ENCODE results near the gene IFFO2. TPM values are rescaled to one million over a fixed set of nuclear protein-coding genes. Genes with fewer than 3 reads are reported as not detected.

The IFFO2 gene
- total RNA-seq, 1 donor from 2014 or later, result 6.8 TPM

DNA sequence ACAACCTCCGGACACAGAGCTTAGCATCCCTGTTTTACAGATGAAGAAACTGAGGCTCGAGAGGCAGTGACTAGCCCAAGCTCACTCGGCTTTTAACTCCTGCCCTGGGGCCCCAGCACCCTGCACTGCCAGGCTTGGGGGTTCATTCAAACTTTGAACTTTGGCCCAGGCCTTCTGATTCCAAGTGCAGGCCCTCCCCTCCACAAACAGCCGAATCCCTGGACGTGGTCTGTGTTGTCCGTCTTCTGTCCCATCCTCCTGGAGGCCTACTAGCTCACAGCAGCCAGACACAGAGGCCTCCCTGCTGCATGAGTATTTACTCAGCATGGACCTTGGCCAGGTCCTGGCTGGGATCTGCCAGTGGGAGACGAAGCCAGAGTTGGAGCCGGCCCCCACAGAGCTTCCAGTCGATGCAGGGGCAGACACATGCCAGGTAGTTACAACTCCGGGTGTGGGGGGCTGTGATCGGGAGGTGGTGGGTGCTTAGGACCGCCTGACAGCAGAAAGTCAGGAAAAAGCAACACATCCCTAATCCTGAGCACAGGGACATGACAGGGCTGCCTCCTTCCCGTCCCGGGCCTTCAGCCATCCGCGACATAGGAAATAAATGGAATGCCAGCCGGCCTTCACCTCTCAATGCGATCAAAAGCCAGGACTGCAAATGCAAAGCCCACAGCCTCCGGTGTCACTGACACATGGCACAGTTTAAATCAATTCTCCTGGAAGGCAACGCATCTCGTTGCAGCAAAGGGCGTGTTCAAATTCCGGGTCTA, 7.4 kb downstream of the IFFO2 start:
- TF ChIP-seq, protein P1, sequence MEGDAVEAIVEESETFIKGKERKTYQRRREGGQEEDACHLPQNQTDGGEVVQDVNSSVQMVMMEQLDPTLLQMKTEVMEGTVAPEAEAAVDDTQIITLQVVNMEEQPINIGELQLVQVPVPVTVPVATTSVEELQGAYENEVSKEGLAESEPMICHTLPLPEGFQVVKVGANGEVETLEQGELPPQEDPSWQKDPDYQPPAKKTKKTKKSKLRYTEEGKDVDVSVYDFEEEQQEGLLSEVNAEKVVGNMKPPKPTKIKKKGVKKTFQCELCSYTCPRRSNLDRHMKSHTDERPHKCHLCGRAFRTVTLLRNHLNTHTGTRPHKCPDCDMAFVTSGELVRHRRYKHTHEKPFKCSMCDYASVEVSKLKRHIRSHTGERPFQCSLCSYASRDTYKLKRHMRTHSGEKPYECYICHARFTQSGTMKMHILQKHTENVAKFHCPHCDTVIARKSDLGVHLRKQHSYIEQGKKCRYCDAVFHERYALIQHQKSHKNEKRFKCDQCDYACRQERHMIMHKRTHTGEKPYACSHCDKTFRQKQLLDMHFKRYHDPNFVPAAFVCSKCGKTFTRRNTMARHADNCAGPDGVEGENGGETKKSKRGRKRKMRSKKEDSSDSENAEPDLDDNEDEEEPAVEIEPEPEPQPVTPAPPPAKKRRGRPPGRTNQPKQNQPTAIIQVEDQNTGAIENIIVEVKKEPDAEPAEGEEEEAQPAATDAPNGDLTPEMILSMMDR (IDR thresholded peaks at IDR 0.05), result no peak
- Mint-ChIP-seq H3K9me3 (ENCODE audit: unreplicated experiment) (no peaks in the 10 kb centered on the region), H3K27ac (ENCODE audit: unreplicated experiment) (peak overlapping the region; percentile 97), H3K36me3 (ENCODE audit: unreplicated experiment) (no peaks in the 10 kb centered on the region), H3K4me1 (ENCODE audit: unreplicated experiment) (peaks cover 76% of the 10 kb centered on the region), H3K4me3 (ENCODE audit: unreplicated experiment) (peak overlapping the region; percentile 67), H3K27me3 (ENCODE audit: unreplicated experiment) (no peaks in the 10 kb centered on the region)
- no peak for DNase-seq (ENCODE audit: extremely low spot score, unreplicated experiment)

DNA sequence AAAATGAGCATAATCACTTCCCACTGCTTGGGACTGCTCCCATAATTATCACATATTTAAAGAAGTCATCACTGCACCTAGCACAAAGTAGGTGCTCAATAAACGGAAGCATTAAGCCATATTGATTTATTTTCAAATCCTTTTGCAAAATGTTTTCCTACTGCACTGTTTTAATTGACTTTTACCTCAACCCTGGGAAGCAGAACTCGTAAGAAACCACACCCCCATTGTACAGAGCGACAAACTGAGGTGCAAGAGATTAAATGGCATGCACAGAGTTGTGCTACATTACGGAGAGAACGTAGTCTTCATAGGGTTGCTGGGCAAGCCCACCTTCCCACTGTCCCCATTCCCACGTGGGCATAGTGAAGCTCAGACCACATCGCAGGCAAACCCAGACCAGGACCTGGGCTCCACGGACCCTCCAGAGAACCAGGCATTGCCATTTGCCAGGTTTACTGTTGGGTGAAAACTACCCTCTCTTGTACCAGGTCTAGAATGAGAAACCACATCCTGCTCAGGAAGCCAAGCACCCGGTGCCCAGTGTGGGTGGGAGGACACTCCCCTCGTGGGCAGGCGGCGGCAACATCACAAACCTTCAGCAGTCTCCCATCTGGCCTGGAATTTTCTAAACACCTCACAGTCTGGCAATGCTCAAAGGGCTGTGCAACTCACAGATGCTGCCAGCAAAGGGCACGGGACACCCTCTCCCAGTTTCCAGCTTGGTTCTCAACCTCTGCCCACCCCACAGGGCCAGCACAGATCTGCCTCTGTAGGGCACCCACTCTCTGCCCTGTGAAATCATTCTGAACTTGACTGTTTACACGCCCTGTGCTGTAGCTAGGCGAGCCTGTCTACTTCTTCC, 8.2 kb downstream of the IFFO2 start:
- Mint-ChIP-seq H3K9me3 (ENCODE audit: unreplicated experiment) (no peaks in the 10 kb centered on the region), H3K36me3 (ENCODE audit: unreplicated experiment) (no peaks in the 10 kb centered on the region), H3K27me3 (ENCODE audit: unreplicated experiment) (no peaks in the 10 kb centered on the region), H3K4me3 (ENCODE audit: unreplicated experiment) (no peak overlapping the region), H3K27ac (ENCODE audit: unreplicated experiment) (peak overlapping the region; percentile 97), H3K4me1 (ENCODE audit: unreplicated experiment) (peaks cover 70% of the 10 kb centered on the region)
- TF ChIP-seq, protein P1 (IDR thresholded peaks at IDR 0.05), result no peak
- DNase-seq (ENCODE audit: extremely low spot score, unreplicated experiment), result no peak

DNA sequence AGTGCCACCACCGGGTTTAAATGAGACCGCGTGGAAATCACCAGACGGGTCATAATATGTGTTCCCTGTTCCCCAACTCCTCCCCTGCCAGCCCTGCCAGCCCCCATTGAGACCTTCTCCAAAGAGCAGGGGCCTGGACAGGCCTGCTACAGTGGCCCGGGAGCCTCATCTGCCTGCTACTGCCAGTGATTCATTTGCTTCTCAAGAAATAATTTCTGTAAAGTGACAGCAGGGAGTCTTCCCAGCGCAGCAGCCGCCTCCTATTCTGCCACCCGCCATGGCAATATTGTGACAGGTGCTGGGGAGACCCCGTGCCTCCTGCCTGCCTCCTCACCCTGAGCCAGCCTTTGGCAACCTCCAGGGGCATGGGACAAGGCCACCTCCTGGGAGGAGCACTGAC, 8.9 kb downstream of the IFFO2 start:
- Mint-ChIP-seq H3K9me3 (ENCODE audit: unreplicated experiment) (no peaks in the 10 kb centered on the region), H3K4me3 (ENCODE audit: unreplicated experiment) (no peak overlapping the region), H3K36me3 (ENCODE audit: unreplicated experiment) (no peaks in the 10 kb centered on the region), H3K27me3 (ENCODE audit: unreplicated experiment) (no peaks in the 10 kb centered on the region), H3K27ac (ENCODE audit: unreplicated experiment) (peak overlapping the region; percentile 97), H3K4me1 (ENCODE audit: unreplicated experiment) (peaks cover 69% of the 10 kb centered on the region)
- TF ChIP-seq, protein P1 (IDR thresholded peaks at IDR 0.05), result no peak
- DNase-seq (ENCODE audit: extremely low spot score, unreplicated experiment), result no peak

- Mint-ChIP-seq H3K4me3 (ENCODE audit: unreplicated experiment) (no peak overlapping the region), H3K4me1 (ENCODE audit: unreplicated experiment) (peaks cover 71% of the 10 kb centered on the region), H3K27ac (ENCODE audit: unreplicated experiment) (peak overlapping the region; percentile 97), H3K36me3 (ENCODE audit: unreplicated experiment) (no peaks in the 10 kb centered on the region), H3K27me3 (ENCODE audit: unreplicated experiment) (no peaks in the 10 kb centered on the region), H3K9me3 (ENCODE audit: unreplicated experiment) (no peaks in the 10 kb centered on the region)
- no peak for DNase-seq (ENCODE audit: extremely low spot score, unreplicated experiment)
- TF ChIP-seq, protein P1 (IDR thresholded peaks at IDR 0.05), result no peak
Measured at GRCh38 chr1:18946550-18947381, 9.7 kb downstream of the IFFO2 start.
